ENCODE results near the gene HOXB9. TPM values are rescaled to one million over a fixed set of nuclear protein-coding genes. Genes with fewer than 3 reads are reported as not detected.

HOXB9 gene
- total RNA-seq, 2 donors from 2014 or later: not detected

DNA sequence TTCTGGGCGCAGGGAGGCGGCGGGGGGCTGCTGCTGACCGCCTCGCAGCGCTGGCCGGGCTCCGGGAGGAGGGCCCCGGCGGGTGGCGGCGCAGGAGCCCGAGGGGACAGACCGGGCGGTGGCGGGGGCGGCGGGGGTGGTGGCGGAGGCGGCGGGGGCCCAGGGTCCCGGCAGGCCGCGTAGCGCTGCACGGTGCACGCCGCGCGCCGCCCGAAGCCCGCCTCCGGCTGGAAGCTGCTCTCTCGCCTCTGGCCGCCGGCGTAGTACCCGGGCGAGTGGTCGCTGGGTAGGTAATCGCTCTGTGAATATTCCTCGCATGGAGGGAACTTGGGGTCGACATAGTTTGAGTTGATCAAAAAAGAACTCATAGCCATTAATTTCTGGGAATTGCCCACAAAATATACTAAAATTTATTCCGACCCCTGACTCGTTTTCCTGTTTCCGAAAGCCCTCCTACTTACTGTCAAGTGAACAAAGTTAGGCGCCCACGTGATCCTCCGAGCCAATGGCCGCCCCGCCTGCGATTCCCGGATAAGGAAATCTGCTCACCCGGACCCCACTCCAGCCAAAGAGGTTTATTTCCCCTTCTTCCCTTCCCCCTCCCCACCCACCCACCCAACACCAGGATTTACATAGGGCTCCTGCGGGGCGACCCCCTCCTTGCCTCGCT is 48.1 kb downstream of the HOXB9 start, which contains the start of gene HOXB4:
Gene HOXB4 (minus strand): TSS at position 405 of the 670 bp plus-strand sequence. CDS start 31 bp downstream, at position 374.
- Histone ChIP-seq H3K36me3 (ENCODE audit: control insufficient read depth, insufficient read depth, low read length) (no peaks in the 10 kb centered on the region), H3K9me3 (ENCODE audit: control insufficient read depth, low read length) (no peaks in the 10 kb centered on the region), H3K27ac (ENCODE audit: low read depth, low read length) (peak within 1 kb of the TSS; percentile 36), H3K9ac (ENCODE audit: extremely low read depth, low read length, poor library complexity, severe bottlenecking) (no peak within 1 kb of the TSS), H3K4me1 (ENCODE audit: control insufficient read depth, insufficient read depth, low read length) (peaks cover 3% of the 10 kb centered on the region), H3K4me3 (ENCODE audit: low read length) (peak within 1 kb of the TSS; percentile 72), H3K27me3 (ENCODE audit: control insufficient read depth, insufficient read depth, low read length, poor library complexity, severe bottlenecking) (peaks cover 99% of the 10 kb centered on the region)
- Mint-ChIP-seq H3K36me3 (ENCODE audit: low read depth) (no peaks in the 10 kb centered on the region), H3K4me1 (peaks cover 5% of the 10 kb centered on the region), H3K27ac (no peak within 1 kb of the TSS), H3K9me3 (no peaks in the 10 kb centered on the region), H3K4me3 (peak within 1 kb of the TSS; percentile 44), H3K27me3 (ENCODE audit: insufficient read depth) (peaks cover 63% of the 10 kb centered on the region)
- TF ChIP-seq CTCF (conservative IDR thresholded peaks at IDR 0.05): no peak
- 1 to 4% methylated on average over 7 to 58 of the region's 58 CpGs for WGBS, 2 experiments (ENCODE audit: insufficient coverage in 1 of 2, insufficient read length in 1 of 2)
- peak; percentile 94 for DNase-seq

DNA sequence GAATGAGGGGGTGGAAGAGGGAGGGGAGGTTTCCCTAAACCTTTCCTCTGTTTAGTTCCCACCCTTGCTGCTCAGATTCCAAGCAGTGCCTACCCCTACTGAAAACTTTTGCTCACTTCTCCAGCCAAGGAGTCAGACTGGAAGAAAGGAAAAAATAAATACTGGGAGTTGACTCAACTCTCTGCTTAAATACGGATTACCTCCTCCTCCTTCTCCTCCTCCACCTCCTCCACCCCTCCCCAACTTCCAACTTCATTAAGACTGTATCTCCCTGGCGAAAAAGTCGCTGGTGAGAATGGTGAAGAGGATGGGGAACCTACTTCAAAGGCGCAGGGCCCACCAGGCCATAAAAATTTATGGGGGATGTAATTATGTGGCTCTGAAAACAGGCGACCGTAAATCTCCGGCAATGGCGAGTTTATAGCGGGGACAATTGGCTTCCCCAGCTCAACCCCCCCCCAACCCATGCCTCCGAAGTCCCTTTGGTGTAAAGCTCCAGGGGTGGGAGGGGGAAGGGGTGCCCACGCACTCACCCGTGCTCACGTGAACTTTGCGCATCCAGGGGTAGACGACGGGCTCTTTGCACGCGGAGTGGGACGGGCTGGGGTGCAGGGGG is 48.7 kb downstream of the HOXB9 start:
- no peak overlapping the region for H3K9ac ChIP-seq (ENCODE audit: extremely low read depth, low read length, poor library complexity, severe bottlenecking)
- H3K27me3 ChIP-seq (ENCODE audit: control insufficient read depth, insufficient read depth, low read length, poor library complexity, severe bottlenecking): peaks cover 99% of the 10 kb centered on the region
- Mint-ChIP-seq H3K27me3 (ENCODE audit: insufficient read depth) (peaks cover 57% of the 10 kb centered on the region), H3K4me1 (peaks cover 5% of the 10 kb centered on the region), H3K4me3 (peak overlapping the region; percentile 38), H3K36me3 (ENCODE audit: low read depth) (no peaks in the 10 kb centered on the region), H3K27ac (no peak overlapping the region), H3K9me3 (no peaks in the 10 kb centered on the region)
- peak overlapping the region; percentile 36 for H3K27ac ChIP-seq (ENCODE audit: low read depth, low read length)
- no peaks in the 10 kb centered on the region for H3K36me3 ChIP-seq (ENCODE audit: control insufficient read depth, insufficient read depth, low read length)
- no peak overlapping the region for H3K4me3 ChIP-seq (ENCODE audit: low read length)
- TF ChIP-seq CTCF (conservative IDR thresholded peaks at IDR 0.05): no peak
- no peak for DNase-seq
- WGBS, 2 experiments (ENCODE audit: insufficient coverage in 1 of 2, insufficient read length in 1 of 2): 0% methylated on average over 6 to 14 of the region's 19 CpGs
- peaks cover 3% of the 10 kb centered on the region for H3K4me1 ChIP-seq (ENCODE audit: control insufficient read depth, insufficient read depth, low read length)
- H3K9me3 ChIP-seq (ENCODE audit: control insufficient read depth, low read length): no peaks in the 10 kb centered on the region

GRCh38 chr17:48576479-48577309 is 49.5 kb downstream of the HOXB9 start:
- Mint-ChIP-seq H3K9me3 (no peaks in the 10 kb centered on the region), H3K27me3 (ENCODE audit: insufficient read depth) (peaks cover 49% of the 10 kb centered on the region), H3K4me3 (no peak overlapping the region), H3K36me3 (ENCODE audit: low read depth) (no peaks in the 10 kb centered on the region), H3K4me1 (peaks cover 5% of the 10 kb centered on the region), H3K27ac (no peak overlapping the region)
- no peak overlapping the region for H3K9ac ChIP-seq (ENCODE audit: extremely low read depth, low read length, poor library complexity, severe bottlenecking)
- H3K27me3 ChIP-seq (ENCODE audit: control insufficient read depth, insufficient read depth, low read length, poor library complexity, severe bottlenecking): peaks cover 99% of the 10 kb centered on the region
- TF ChIP-seq CTCF (conservative IDR thresholded peaks at IDR 0.05): no peak
- no peaks in the 10 kb centered on the region for H3K9me3 ChIP-seq (ENCODE audit: control insufficient read depth, low read length)
- DNase-seq: peak; percentile 71
- no peak overlapping the region for H3K4me3 ChIP-seq (ENCODE audit: low read length)
- H3K36me3 ChIP-seq (ENCODE audit: control insufficient read depth, insufficient read depth, low read length): no peaks in the 10 kb centered on the region
- 4% methylated on average over 17 to 32 of the region's 43 CpGs for WGBS, 2 experiments (ENCODE audit: insufficient coverage in 1 of 2, insufficient read length in 1 of 2)
- no peaks in the 10 kb centered on the region for H3K4me1 ChIP-seq (ENCODE audit: control insufficient read depth, insufficient read depth, low read length)
- H3K27ac ChIP-seq (ENCODE audit: low read depth, low read length): peak overlapping the region; percentile 36

Measured in endodermal cell (in vitro differentiated cells).